H1 (cell line): ENCODE measurements around the gene TCEANC. TPM values are rescaled to one million over a fixed set of nuclear protein-coding genes. Genes with fewer than 3 reads are reported as not detected.

Experiments
- CTCF ChIA-PET: fragments of 300-600 bp; sonication (Branson Sonifier 250); formaldehyde crosslinking; loops from one replicate; lab custom pipeline; 2021; ENCODE audit not compliant: partially characterized antibody; lab: Charles Lee
- POLR2A ChIA-PET: fragments of 300-600 bp; sonication (Branson Sonifier 250); formaldehyde crosslinking; loops from one replicate; lab custom pipeline; 2021; ENCODE audit warnings: inconsistent platforms; ENCODE audit not compliant: partially characterized antibody; lab: Charles Lee
- DNase-seq, 2 experiments: peaks; one replicate each; pipeline versions ENCODE4 v3.0.0 to v3.0.0-alpha.2; 2010 to 2022; ENCODE audit warnings: low spot score in 2 of 2, low read depth in 1 of 2, mixed read lengths in 1 of 2
- FAIRE-seq: peaks from 2 replicates; lab custom pipeline; 2011; peaks lifted over from hg19 to GRCh38; lab: Jason Lieb, UNC
- H2AFZ ChIP-seq: 2 replicates; pipeline ENCODE4 v1.8.1; 2012; ENCODE audit warnings: low read length, inconsistent platforms
- H2AK5ac ChIP-seq: 2 replicates; pipeline ENCODE4 v1.6.1; 2013; ENCODE audit warnings: low read depth, low read length
- H2BK120ac ChIP-seq: replicated peaks from 2 replicates; pipeline ENCODE3; 2013; ENCODE audit warnings: low read depth, low read length, inconsistent platforms
- H2BK12ac ChIP-seq: 2 replicates; pipeline ENCODE4 v1.6.1; 2013; ENCODE audit warnings: low read depth, low read length
- H2BK15ac ChIP-seq: 2 replicates; pipeline ENCODE4 v1.6.1; 2013; ENCODE audit warnings: low read length
- H2BK20ac ChIP-seq: 2 replicates; pipeline ENCODE4 v1.6.1; 2013; ENCODE audit warnings: low read length
- H2BK5ac ChIP-seq: 2 replicates; pipeline ENCODE4 v1.6.1; 2013; ENCODE audit warnings: low read depth, low read length
- H3K14ac ChIP-seq: 2 replicates; pipeline ENCODE4 v1.6.1; 2013; ENCODE audit warnings: inconsistent platforms; ENCODE audit not compliant: insufficient read length
- H3K18ac ChIP-seq: 2 replicates; pipeline ENCODE4 v1.6.1; 2013; ENCODE audit warnings: low read length; ENCODE audit errors: extremely low read depth
- H3K23ac ChIP-seq: 2 replicates; pipeline ENCODE4 v1.6.1; 2013; ENCODE audit warnings: inconsistent platforms; ENCODE audit not compliant: insufficient read length
- H3K23me2 ChIP-seq: 2 replicates; pipeline ENCODE4 v1.6.1; 2013; ENCODE audit warnings: low read depth, low read length
- H3K27ac ChIP-seq: 2 replicates; pipeline ENCODE4 v1.6.1; 2011; ENCODE audit warnings: low read depth, low read length, inconsistent platforms
- H3K27me3 ChIP-seq, 4 experiments: replicated peaks in 1 of 4; 1 replicate in 1 of 4; 2 replicates in 3 of 4; pipeline versions ENCODE4 v1.6.1 to v1.8.1; 2011 to 2013; ENCODE audit warnings: low read length in 3 of 4, mild to moderate bottlenecking in 3 of 4, inconsistent platforms in 2 of 4, mixed read lengths in 2 of 4, moderate library complexity in 1 of 4; ENCODE audit not compliant: control insufficient read depth in 3 of 4, insufficient read depth in 3 of 4; ENCODE audit errors: extremely low read depth in 1 of 4
- H3K36me3 ChIP-seq, 4 experiments: 2 replicates each; pipeline versions ENCODE4 v1.6.1 to v1.8.1; 2011 to 2013; ENCODE audit warnings: mild to moderate bottlenecking in 4 of 4, low read length in 3 of 4, moderate library complexity in 2 of 4, control low read depth in 1 of 4, inconsistent platforms in 1 of 4; ENCODE audit not compliant: insufficient read depth in 4 of 4, control insufficient read depth in 2 of 4
- H3K4ac ChIP-seq: replicated peaks from 2 replicates; pipeline ENCODE3; 2013; ENCODE audit warnings: low read length, low read depth, mixed read lengths, inconsistent platforms; ENCODE audit not compliant: insufficient read length
- H3K4me1 ChIP-seq, 4 experiments: replicated peaks in 1 of 4; 1 replicate in 1 of 4; 2 replicates in 3 of 4; pipeline versions ENCODE4 v1.6.1 to v1.8.1; 2011 to 2013; ENCODE audit warnings: low read length in 3 of 4, inconsistent platforms in 2 of 4, mixed read lengths in 1 of 4; ENCODE audit not compliant: insufficient read depth in 4 of 4, control insufficient read depth in 3 of 4
- H3K4me2 ChIP-seq, 2 experiments: 2 replicates each; pipeline versions ENCODE4 v1.6.1 to v1.8.1; 2011 to 2013; ENCODE audit warnings: low read depth in 2 of 2, low read length in 2 of 2, control low read depth in 1 of 2, inconsistent platforms in 1 of 2, mild to moderate bottlenecking in 1 of 2; ENCODE audit not compliant: insufficient read depth in 1 of 2
- H3K4me3 ChIP-seq, 4 experiments: fragments of 200-600, 300-600 bp in 1 of 4; sonication (generic), shearing (Covaris generic), sonication (Bioruptor Twin) in 1 of 4; 2 replicates each; pipeline versions ENCODE4 v1.5.1 to v1.8.1; 2011 to 2016; ENCODE audit warnings: low read length in 4 of 4, low read depth in 3 of 4, control low read depth in 2 of 4, inconsistent platforms in 2 of 4, mild to moderate bottlenecking in 2 of 4, mixed read lengths in 1 of 4, moderate library complexity in 1 of 4; ENCODE audit not compliant: insufficient read depth in 2 of 4; ENCODE audit errors: extremely low read depth in 1 of 4
- H3K56ac ChIP-seq: replicated peaks from 2 replicates; pipeline ENCODE3; 2013; ENCODE audit warnings: low read depth, mild to moderate bottlenecking, mixed read lengths, low read length, inconsistent platforms; ENCODE audit not compliant: insufficient read length
- H3K79me1 ChIP-seq: 2 replicates; pipeline ENCODE4 v1.6.1; 2013; ENCODE audit warnings: low read depth, low read length, control low read depth
- H3K79me2 ChIP-seq, 2 experiments: 2 replicates each; pipeline versions ENCODE4 v1.6.1 to v1.8.1; 2012 to 2013; ENCODE audit warnings: low read length in 2 of 2, mild to moderate bottlenecking in 2 of 2, inconsistent platforms in 1 of 2; ENCODE audit not compliant: insufficient read depth in 2 of 2, control insufficient read depth in 1 of 2
- H3K9ac ChIP-seq, 4 experiments: replicated peaks in 1 of 4; 1 replicate in 1 of 4; 2 replicates in 3 of 4; pipeline versions ENCODE4 v1.6.1 to v1.8.1; 2011 to 2013; ENCODE audit warnings: low read depth in 3 of 4, low read length in 3 of 4, control low read depth in 2 of 4, mild to moderate bottlenecking in 2 of 4, moderate library complexity in 2 of 4, inconsistent platforms in 1 of 4; ENCODE audit errors: extremely low read depth in 1 of 4
- H3K9me3 ChIP-seq, 2 experiments: 2 replicates each; pipeline versions ENCODE4 v1.6.1 to v1.8.1; 2012 to 2013; ENCODE audit warnings: mild to moderate bottlenecking in 2 of 2, moderate library complexity in 2 of 2, control low read depth in 1 of 2, inconsistent platforms in 1 of 2, low read depth in 1 of 2, low read length in 1 of 2, mixed read lengths in 1 of 2; ENCODE audit not compliant: insufficient read depth in 2 of 2
- H4K20me1 ChIP-seq, 2 experiments: replicated peaks in 1 of 2; 2 replicates each; pipeline versions ENCODE3 to v1.8.1; 2011 to 2013; ENCODE audit warnings: inconsistent platforms in 2 of 2, low read length in 2 of 2, mild to moderate bottlenecking in 1 of 2; ENCODE audit not compliant: insufficient read depth in 2 of 2, control insufficient read depth in 1 of 2
- H4K5ac ChIP-seq: 2 replicates; pipeline ENCODE4 v1.6.1; 2013; ENCODE audit warnings: low read length, low read depth, mixed read lengths, inconsistent platforms; ENCODE audit not compliant: insufficient read length
- H4K8ac ChIP-seq: 2 replicates; pipeline ENCODE4 v1.8.0; 2013; ENCODE audit warnings: mild to moderate bottlenecking, moderate library complexity, low read length, inconsistent platforms; ENCODE audit not compliant: insufficient read depth; ENCODE audit errors: extremely low read depth
- H4K91ac ChIP-seq: replicated peaks from 2 replicates; pipeline ENCODE3; 2013; ENCODE audit warnings: low read length, mixed read lengths, inconsistent platforms; ENCODE audit not compliant: insufficient read length
- CBX5 ChIP-seq: fragments of 300-800, 300-1000 bp; sonication (generic); IDR thresholded peaks from 2 replicates; pipeline ENCODE4 v1.7.1; 2016; ENCODE audit warnings: antibody characterized with exemption, low read length, low read depth
- POLR2AphosphoS5 ChIP-seq: IDR thresholded peaks from 2 replicates; pipeline ENCODE4 v1.6.1; 2011; ENCODE audit warnings: low read depth, low read length
- WGBS, 2 experiments: shearing (Covaris generic) in 1 of 2; methylation state at CpG; one replicate each; pipeline versions ENCODE4 v1.1.6 to v1.1.7; 2013 to 2015; ENCODE audit warnings: low lambda C conversion rate in 2 of 2, mixed read lengths in 2 of 2, inconsistent platforms in 1 of 2, low coverage in 1 of 2, missing lambda C conversion rate in 1 of 2; ENCODE audit not compliant: insufficient replicate concordance in 2 of 2, insufficient coverage in 1 of 2, insufficient read length in 1 of 2; ENCODE audit errors: extremely low coverage in 1 of 2, missing lambda C conversion rate in 1 of 2; 5-methylcytosine and 5-hydroxymethylcytosine counted together
- polyA plus RNA-seq, 7 experiments: library from polyadenylated mRNA; depleted of rRNA in 3 of 7; stranded (reverse) in 5 of 7; unstranded in 2 of 7; fragments of >200 nt in 5 of 7; fragments of 200-250 nt in 2 of 7; gene quantifications; 1 replicate in 5 of 7; 2 replicates in 1 of 7; 4 replicates in 1 of 7; pipeline versions ENCODE4 v1.2.1 to v1.2.3, GENCODE V29; 2011 to 2013; ENCODE audit warnings: missing spikeins in 2 of 7, mixed read lengths in 2 of 7
- total RNA-seq: library from RNA; stranded (reverse); fragmentation: NEBNext Ultra II Directional; extraction: Animal tissue kit (Norgen Biotek cat#: 25700); gene quantifications from 2 replicates; pipeline ENCODE4 v1.2.1, GENCODE V29; 2021

Gene TCEANC
- total and polyA plus RNA-seq, 2 of the 8 experiments (the other 6 are each of a cell fraction or from before 2014, with no cell fraction given), result 0.88 to 2.0 TPM

DNA sequence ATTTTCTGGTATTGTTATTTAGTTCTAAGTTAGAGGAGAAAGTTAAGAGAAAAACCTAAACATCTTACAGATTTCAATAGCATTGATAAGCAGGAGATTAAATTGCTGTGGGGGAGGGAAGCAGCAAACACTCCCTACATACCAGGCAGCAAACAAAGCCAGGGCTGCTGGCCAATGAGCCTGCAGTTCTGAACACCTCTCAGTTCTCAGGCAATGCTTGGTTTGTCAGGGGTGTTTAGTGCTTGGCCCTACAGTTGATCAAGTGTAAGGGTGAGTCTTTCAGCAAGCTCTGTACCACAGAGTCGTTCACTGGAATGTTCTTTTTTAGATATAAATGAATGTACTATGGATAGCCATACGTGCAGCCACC lies 45.0 kb upstream of the TCEANC start:
- H3K56ac ChIP-seq, result no peak overlapping the region
- no peak overlapping the region for H3K14ac ChIP-seq
- no peak overlapping the region for H3K27ac ChIP-seq
- H3K9me3 ChIP-seq, result no peaks in the 10 kb centered on the region
- H3K4me2 ChIP-seq, result no peak overlapping the region
- H3K79me1 ChIP-seq, result no peaks in the 10 kb centered on the region
- peak overlapping the region; percentile 44; the same call in 1 of the 2 replicates for H2AFZ ChIP-seq
- ChIA-PET CTCF (interaction anchor here (1.0 to 1.9 kb wide), 2 partner anchors 9 to 38 kb away, joined by 3 to 5 read pairs; no protein-coding TSS in a partner anchor), POLR2A (no interaction called here)
- H3K4me3 ChIP-seq, result no peak overlapping the region
- H3K18ac ChIP-seq, result no peak overlapping the region
- no peak overlapping the region for H4K8ac ChIP-seq
- no peak overlapping the region for H2BK20ac ChIP-seq
- H4K91ac ChIP-seq, result no peak overlapping the region
- no peak overlapping the region for H2BK5ac ChIP-seq
- no peak overlapping the region for H2BK120ac ChIP-seq
- no peak overlapping the region for H2BK15ac ChIP-seq
- no peak overlapping the region for H2AK5ac ChIP-seq
- H2BK12ac ChIP-seq, result no peak overlapping the region
- DNase-seq (no peak), FAIRE-seq (no peak)
- no peaks in the 10 kb centered on the region for H4K20me1 ChIP-seq
- H4K5ac ChIP-seq, result no peak overlapping the region
- H3K79me2 ChIP-seq, result no peaks in the 10 kb centered on the region
- no peak overlapping the region for H3K4ac ChIP-seq
- H3K36me3 ChIP-seq, result no peaks in the 10 kb centered on the region
- H3K23me2 ChIP-seq, result no peaks in the 10 kb centered on the region
- H3K9ac ChIP-seq, result no peak overlapping the region
- 93% methylated on average over 2 of the region's 2 CpGs; no CpG with 5 or more reads in 1 of the 2 experiments for WGBS, 2 experiments
- H3K23ac ChIP-seq, result no peak overlapping the region
- H3K4me1 ChIP-seq, result no peaks in the 10 kb centered on the region
- no peaks in the 10 kb centered on the region for H3K27me3 ChIP-seq
- TF ChIP-seq CBX5 (no peak), POLR2AphosphoS5 (no peak)
